BLaER1 treated with 17β-estradiol and CSF1 and Interleukin-3, amounts not matched to agents 10 nM and 100 nM (cell line): ENCODE results near the gene MFRP.
A peak's percentile ranks its signal among the peaks of the same experiment; 100 is the strongest.

ENCODE experiments used
- H3K27ac ChIP-seq, 11 experiments: shearing (Covaris generic); formaldehyde crosslinking; 2 replicates each; pipeline ENCODE4 v1.8.1; 2022
- H3K27me3 ChIP-seq, 11 experiments: shearing (Covaris generic); formaldehyde crosslinking; 2 replicates each; pipeline ENCODE4 v1.8.1; 2022
- H3K36me3 ChIP-seq, 11 experiments: shearing (Covaris generic); formaldehyde crosslinking; 2 replicates each; pipeline ENCODE4 v1.8.1; 2022
- H3K4me1 ChIP-seq, 10 experiments: shearing (Covaris generic); formaldehyde crosslinking; 2 replicates each; pipeline ENCODE4 v1.8.1; 2022
- H3K4me2 ChIP-seq, 11 experiments: shearing (Covaris generic); formaldehyde crosslinking; 2 replicates each; pipeline ENCODE4 v1.8.1; 2022
- H3K4me3 ChIP-seq, 10 experiments: shearing (Covaris generic); formaldehyde crosslinking; 2 replicates each; pipeline ENCODE4 v1.8.1; 2022
- H3K9ac ChIP-seq, 11 experiments: shearing (Covaris generic); formaldehyde crosslinking; 2 replicates each; pipeline ENCODE4 v1.8.1; 2022
- H3K9me3 ChIP-seq, 11 experiments: shearing (Covaris generic); formaldehyde crosslinking; replicated peaks in 1 of 11; 2 replicates each; pipeline ENCODE4 v1.8.1; 2022
- H4K20me1 ChIP-seq, 11 experiments: shearing (Covaris generic); formaldehyde crosslinking; 2 replicates each; pipeline ENCODE4 v1.8.1; 2022
- Cebpa-rat ChIP-seq, 11 experiments: shearing (Covaris generic); IDR thresholded peaks; 2 replicates each; pipeline ENCODE4 v1.8.1; 2022

Gene MFRP

DNA sequence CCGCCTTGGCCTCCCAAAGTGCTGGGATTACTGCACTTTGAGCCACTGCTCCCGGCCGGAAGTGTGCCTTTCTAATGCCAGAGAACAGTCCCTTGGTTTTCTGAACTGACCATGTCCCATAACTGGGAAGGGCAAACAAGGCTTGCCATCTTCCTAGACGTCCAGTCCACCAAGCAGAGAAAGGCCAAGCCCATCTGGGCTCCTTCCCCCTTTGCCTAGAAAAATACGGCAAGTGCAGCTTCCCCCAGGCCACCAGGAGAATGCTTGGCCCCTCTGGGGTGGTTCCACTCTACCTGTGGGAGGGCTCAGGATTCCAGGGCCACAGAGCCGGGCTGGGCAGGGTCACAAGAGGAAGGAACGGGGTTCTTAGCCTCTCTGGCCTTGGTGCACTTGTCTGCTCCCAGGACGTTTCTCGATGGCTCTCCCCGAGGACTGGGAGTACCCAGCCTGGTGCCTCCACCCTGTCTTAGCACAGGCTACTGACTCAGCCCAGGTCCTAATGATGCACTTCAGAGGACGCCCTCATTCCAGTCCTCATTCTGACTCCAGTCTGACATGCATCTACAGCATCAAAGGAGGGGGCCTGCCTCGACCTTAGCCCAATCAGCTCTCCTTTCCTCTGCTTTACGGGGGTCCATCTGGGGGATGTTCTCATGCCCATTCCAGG is 33.8 kb upstream of the MFRP start:
- Histone ChIP-seq H3K4me1 (peaks cover 16 to 50% (median 38%) of the 10 kb centered on the region in 10 experiments), H3K27ac (no peak overlapping the region), H3K27me3 (no peaks in the 10 kb centered on the region), H4K20me1 (peaks cover 0 to 5% (median 0%) of the 10 kb centered on the region in 11 experiments; a peak in 1 of 22 replicates), H3K4me3 (peak overlapping the region in 5 of 10 experiments; percentile 64 to 74 (median 65); a peak in 8 of 20 replicates), H3K9me3 (no peaks in the 10 kb centered on the region), H3K9ac (peak overlapping the region in 5 of 11 experiments; percentile 68 to 77 (median 73); a peak in 6 of 22 replicates), H3K36me3 (no peaks in the 10 kb centered on the region), H3K4me2 (peak overlapping the region; percentile 82 to 98 (median 92); a peak in 21 of 22 replicates)
- TF ChIP-seq Cebpa-rat (IDR thresholded peaks at IDR 0.05): no peak

DNA sequence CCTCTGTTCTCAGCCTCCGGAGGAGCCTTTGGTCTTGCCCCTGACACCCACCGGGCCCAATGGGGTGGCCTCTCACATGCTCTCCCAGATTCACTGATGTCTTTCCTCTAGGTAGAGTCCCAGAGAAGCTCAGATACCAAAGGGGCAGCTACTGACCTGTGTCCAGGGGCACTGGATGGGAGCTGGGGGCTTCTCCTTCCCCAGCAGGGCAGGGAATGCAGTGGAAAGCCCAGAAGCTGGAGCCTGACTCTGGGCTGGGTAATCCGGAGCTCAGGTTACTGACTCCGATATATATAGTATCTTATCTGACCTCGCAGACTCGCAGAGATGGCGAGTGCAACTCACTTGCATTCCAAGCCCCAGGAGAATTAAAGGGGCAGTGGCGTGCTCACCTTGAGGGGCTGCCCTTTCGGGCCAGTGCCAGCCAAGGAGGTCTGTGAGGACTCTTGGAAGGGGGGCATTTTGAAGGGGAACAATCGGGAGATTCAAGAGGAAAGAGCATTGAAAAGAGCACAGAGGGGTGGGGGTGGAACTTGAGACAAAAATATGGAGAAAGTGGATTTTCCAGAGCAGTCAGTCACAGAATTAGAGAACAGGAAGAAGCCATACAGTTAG is 32.5 kb upstream of the MFRP start:
- Histone ChIP-seq H3K27ac (no peak overlapping the region), H3K9me3 (no peaks in the 10 kb centered on the region), H3K4me3 (no peak overlapping the region), H3K36me3 (no peaks in the 10 kb centered on the region), H3K27me3 (no peaks in the 10 kb centered on the region), H3K4me2 (no peak overlapping the region), H4K20me1 (peaks cover 0 to 5% (median 0%) of the 10 kb centered on the region in 11 experiments; a peak in 1 of 22 replicates), H3K4me1 (peaks cover 22 to 56% (median 41%) of the 10 kb centered on the region in 10 experiments), H3K9ac (no peak overlapping the region)
- TF ChIP-seq Cebpa-rat (IDR thresholded peaks at IDR 0.05): no peak

DNA sequence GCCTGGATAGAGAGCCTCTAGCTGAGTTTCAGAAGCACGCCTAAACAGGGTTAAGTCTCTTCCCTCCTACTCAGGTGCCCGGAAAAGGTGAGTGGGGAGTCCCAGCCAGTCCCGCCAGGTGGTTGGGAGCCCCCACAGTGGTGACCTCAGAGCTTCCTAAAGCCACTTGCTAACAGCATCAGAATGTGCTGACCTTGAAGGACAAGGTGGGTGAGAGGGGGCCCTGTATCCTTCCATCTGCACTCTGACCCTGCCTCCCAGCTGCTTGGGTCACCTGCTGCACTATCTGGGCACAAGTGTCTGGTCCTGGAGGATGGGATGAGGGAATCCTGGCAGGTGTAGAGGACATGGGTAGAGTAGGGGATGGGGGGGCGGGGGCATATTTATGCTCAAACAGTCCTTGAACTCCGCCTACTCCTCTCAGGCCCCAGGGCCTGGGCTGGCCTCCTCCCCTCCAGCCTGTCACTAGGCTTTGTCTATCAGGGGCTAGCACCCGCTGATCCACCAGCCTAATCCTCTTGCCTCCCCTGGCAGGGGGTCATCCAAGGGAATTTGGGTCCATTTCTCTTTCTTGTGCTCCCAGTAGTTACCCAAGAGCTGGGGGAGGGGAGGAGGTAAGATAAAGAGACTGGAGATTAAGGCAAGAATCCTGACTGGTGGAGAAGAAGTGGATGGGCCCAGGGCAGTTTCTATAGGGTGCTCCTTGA is 31.6 kb upstream of the MFRP start:
- TF ChIP-seq Cebpa-rat (IDR thresholded peaks at IDR 0.05): no peak
- peak overlapping the region; percentile 22 to 69 (median 59); a peak in 19 of 22 replicates for H3K4me2 ChIP-seq
- peaks cover 0 to 5% (median 0%) of the 10 kb centered on the region in 11 experiments; a peak in 1 of 22 replicates for H4K20me1 ChIP-seq
- H3K4me3 ChIP-seq: no peak overlapping the region
- no peaks in the 10 kb centered on the region for H3K36me3 ChIP-seq
- H3K4me1 ChIP-seq: peaks cover 22 to 64% (median 49%) of the 10 kb centered on the region in 10 experiments
- no peaks in the 10 kb centered on the region for H3K9me3 ChIP-seq
- H3K27ac ChIP-seq: no peak overlapping the region
- H3K9ac ChIP-seq: peak overlapping the region in 2 of 11 experiments; percentile 20 to 41; a peak in 1 of 22 replicates
- H3K27me3 ChIP-seq: no peaks in the 10 kb centered on the region

DNA sequence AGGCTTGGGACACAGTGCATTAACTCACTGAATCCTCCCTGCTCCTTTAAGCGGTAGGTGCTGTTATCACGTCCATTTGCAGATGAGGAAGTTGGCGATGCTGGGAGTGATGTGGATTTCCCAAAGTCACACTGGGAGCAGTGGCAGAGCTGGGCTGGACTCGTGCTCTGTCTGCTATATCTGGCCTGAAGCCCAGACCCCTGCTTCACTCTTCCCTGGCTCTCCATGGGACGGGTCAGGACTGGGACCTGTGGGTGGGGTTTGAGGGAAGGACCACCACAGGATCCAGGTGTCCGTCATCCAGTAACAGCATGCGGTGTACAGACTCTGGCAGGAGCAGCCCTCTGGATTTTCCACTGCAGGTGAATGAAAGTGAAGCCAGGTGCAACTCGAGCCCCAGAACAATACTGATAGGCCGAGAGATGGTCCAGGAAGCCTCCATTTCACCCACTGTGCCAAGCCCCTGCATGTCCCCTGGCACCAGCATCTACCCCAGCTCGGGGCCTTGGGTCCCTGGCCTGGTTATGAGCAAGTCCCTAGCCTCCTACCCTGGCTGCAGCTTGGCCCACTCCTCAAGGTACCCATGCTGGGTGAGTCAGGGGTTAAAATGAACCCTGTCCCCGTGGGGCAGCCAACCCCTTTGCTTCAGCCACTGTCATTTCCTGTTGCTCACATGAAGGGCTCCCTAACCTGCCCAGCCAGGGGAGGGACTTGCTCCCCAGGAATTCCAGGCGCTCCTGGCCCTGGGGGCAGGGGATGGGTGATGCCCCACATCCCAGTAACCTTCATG is 30.8 kb upstream of the MFRP start:
- H3K9me3 ChIP-seq: no peaks in the 10 kb centered on the region
- H3K4me1 ChIP-seq: peaks cover 21 to 62% (median 48%) of the 10 kb centered on the region in 10 experiments
- no peak overlapping the region for H3K27ac ChIP-seq
- H3K4me3 ChIP-seq: no peak overlapping the region
- H3K27me3 ChIP-seq: no peaks in the 10 kb centered on the region
- H3K36me3 ChIP-seq: no peaks in the 10 kb centered on the region
- peak overlapping the region in 4 of 11 experiments; percentile 11 to 41 (median 17); a peak in 2 of 22 replicates for H3K9ac ChIP-seq
- peaks cover 0 to 5% (median 0%) of the 10 kb centered on the region in 11 experiments; a peak in 1 of 22 replicates for H4K20me1 ChIP-seq
- H3K4me2 ChIP-seq: peak overlapping the region; percentile 22 to 69 (median 59); a peak in 20 of 22 replicates
- TF ChIP-seq Cebpa-rat (IDR thresholded peaks at IDR 0.05): no peak

DNA sequence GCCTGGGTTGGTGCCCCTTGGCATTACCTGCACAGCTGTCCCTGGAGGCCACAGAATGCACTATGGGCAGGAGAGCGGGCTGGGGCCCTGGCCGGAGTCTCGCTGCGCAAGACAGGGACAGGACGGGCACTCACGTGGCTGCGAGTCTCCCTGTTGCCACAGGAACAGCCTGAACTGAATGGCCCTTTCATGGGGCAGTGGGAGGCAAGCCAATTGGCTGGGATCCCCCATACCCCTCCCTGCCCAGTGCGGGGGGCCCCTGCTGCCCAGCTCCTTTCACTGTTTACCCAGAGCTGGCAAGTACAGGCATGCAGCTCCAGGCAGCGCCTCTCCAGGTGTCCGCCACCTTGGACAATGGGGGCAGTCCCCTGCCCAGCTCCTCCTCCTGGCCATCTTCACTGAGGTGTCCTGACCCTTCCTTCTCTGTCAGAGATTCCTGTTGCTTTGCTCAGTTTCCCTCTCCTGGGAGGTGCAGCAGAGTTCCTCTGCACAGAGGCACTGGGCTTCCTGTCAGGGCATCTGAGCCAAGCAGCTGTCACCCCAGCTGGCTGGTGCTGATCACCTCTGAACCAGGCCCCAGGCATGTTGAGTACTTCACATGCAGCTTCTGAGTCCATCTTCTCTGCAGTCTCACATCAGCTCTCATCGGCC is 29.8 kb upstream of the MFRP start:
- H3K27ac ChIP-seq: no peak overlapping the region
- no peaks in the 10 kb centered on the region for H3K36me3 ChIP-seq
- H3K9me3 ChIP-seq: no peaks in the 10 kb centered on the region
- peaks cover 16 to 66% (median 51%) of the 10 kb centered on the region in 10 experiments; a peak in 18 of 20 replicates for H3K4me1 ChIP-seq
- H3K4me2 ChIP-seq: peak overlapping the region in 7 of 11 experiments; percentile 17 to 53 (median 40); a peak in 12 of 22 replicates
- TF ChIP-seq Cebpa-rat (IDR thresholded peaks at IDR 0.05): no peak
- no peaks in the 10 kb centered on the region for H3K27me3 ChIP-seq
- no peak overlapping the region for H3K4me3 ChIP-seq
- peaks cover 0 to 5% (median 0%) of the 10 kb centered on the region in 11 experiments; a peak in 1 of 22 replicates for H4K20me1 ChIP-seq
- no peak overlapping the region; a peak in 1 of 22 replicates for H3K9ac ChIP-seq

DNA sequence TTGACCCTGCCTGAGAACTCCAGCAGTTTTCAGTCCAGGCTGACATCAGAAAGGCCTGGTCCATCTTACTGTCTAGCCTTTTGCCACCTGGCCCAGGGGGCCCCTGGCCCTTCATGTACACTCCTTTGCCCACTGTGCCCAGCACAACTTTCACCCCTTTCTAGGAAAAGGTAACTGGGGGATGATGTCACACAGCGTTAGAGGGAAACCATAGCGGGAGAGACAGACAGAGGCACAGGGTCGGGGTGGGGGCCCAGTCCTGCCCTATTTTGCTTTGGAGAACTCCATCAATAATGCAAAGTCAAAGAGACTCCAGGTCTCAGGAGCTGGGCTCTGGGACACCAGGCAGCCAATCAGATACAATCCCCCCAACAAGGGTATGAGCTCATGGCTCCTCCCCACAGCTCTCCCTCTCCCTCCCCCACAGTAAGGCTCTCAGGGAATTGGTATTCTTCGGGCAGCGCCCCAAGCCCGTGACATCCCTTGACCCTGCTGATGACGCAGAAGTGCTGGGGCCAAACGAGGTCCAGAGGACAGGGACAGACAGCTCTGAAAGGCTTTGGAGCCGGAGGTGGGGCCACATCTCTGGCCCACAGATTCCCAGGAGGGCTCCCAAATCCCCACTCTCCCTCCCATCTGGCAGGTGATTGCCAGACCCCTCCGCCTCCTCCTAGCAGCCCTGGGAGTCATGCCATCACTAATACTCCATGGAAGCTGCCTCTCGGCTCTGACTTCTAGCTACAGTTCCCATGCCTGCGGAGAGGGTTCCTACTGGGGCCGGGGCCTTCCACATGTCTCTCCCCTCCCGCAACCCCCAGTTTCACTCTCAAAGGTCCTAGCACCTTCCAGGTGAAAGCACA is 29.1 kb upstream of the MFRP start:
- H3K4me1 ChIP-seq: peaks cover 9 to 66% (median 51%) of the 10 kb centered on the region in 10 experiments; a peak in 18 of 20 replicates
- peak overlapping the region in 3 of 11 experiments; percentile 33 to 53 (median 53); a peak in 5 of 22 replicates for H3K4me2 ChIP-seq

DNA sequence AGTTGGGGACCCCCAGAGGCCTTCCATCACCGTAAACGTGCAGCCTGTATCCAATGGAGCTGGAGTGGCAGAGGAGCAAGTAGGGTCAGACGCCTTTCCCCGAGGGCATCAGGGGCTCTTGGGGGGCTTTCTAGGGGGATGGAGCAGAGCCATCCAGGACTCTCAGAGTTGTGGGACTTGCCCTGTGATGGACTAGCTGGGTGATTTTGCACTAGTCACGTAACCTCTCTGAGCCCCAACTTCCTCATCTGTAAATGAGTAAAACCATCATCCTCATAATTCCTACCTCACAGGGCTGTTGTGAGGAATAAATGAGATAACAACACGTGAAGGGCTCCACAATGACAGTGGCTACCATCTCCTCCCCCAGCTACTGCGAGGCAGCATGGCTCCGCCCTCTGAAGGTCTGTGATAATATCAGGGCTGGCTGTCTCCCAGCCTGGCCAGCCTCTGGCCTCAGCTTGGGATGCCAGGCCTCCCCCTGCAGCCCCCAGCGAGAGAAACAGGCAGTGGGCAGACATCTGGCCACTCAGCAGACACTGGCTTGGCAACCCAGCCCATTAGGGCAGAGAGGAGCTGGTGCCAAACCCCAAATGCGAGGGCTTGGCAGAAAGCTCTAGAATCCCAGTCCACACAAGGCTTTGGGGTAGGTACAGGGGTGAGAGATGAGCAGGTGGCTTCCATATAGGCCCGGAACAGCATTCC is 28.3 kb upstream of the MFRP start:
- Histone ChIP-seq H3K9ac (no peak overlapping the region), H3K4me1 (peaks cover 9 to 67% (median 53%) of the 10 kb centered on the region in 10 experiments; a peak in 18 of 20 replicates), H3K27ac (no peak overlapping the region), H3K4me2 (0 out of 22 replicates have a peak overlapping the region, but pooled peaks of 1 of the 11 experiments have one; percentile 33), H4K20me1 (no peaks in the 10 kb centered on the region; a peak in 1 of 22 replicates), H3K4me3 (no peak overlapping the region), H3K36me3 (no peaks in the 10 kb centered on the region), H3K27me3 (no peaks in the 10 kb centered on the region), H3K9me3 (no peaks in the 10 kb centered on the region)
- no peak for TF ChIP-seq Cebpa-rat (IDR thresholded peaks at IDR 0.05)

More for the DNA sequence above, 29.1 kb upstream of the MFRP start:
- Histone ChIP-seq H3K27ac (no peak overlapping the region), H3K27me3 (no peaks in the 10 kb centered on the region), H3K36me3 (no peaks in the 10 kb centered on the region), H3K9ac (no peak overlapping the region; a peak in 1 of 22 replicates), H3K9me3 (no peaks in the 10 kb centered on the region), H4K20me1 (peaks cover 0 to 3% (median 0%) of the 10 kb centered on the region in 11 experiments; a peak in 1 of 22 replicates), H3K4me3 (no peak overlapping the region)
- no peak for TF ChIP-seq Cebpa-rat (IDR thresholded peaks at IDR 0.05)
